Activated T-helper 9 cell treated with anti-CD3 and anti-CD28 coated beads, Interleukin-2, amount 50 U/mL, for 16 hours (primary cell): ENCODE results near the gene DBH.
A peak's percentile ranks its signal among the peaks of the same experiment; 100 is the strongest.

Experiments used
- DNase-seq: peaks from one replicate; pipeline ENCODE4 v3.0.0-alpha.2; 2020; ENCODE audit warnings: low read depth

DBH gene

DNA sequence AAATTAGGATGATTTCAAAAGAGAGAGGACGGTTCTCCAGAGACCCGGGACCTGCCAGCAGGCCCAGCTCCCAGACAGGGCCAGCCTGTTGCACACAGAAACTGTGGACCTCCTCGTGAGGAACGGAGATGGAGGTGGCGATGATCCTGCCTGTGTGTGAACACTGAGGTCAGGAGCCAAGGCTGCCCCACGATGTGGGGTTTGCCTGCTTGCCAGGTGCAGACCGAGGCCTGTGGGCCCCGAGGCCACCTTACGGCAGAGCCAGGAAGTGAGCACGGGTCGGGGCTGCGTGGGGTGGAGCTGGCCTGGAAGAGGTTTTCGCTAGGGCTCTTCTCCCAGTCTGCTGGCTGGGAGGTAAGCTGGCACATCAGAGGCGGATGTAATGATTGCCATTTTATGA lies 31.3 kb upstream of the DBH start:
- no peak for DNase-seq

DNA sequence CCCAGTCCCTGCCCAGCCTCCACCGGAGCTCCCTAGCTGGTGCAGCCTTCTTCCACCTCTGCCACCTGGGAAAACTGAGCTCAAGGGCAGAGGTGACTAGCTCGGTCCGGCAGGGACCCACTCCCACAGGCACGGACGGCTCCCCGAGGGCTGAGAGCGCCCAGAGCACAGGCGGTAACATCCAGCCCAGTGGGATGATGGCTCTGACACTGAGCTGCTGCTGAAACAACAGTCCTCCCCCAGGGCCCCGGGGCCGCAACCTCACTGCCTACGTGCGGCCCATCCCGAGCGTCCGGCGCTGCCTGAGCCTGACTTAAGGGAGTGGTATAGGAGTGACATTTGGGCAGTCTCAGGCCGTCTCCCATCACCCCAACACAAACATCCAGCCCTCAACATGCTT lies 30.7 kb upstream of the DBH start:
- DNase-seq, result no peak

DNA sequence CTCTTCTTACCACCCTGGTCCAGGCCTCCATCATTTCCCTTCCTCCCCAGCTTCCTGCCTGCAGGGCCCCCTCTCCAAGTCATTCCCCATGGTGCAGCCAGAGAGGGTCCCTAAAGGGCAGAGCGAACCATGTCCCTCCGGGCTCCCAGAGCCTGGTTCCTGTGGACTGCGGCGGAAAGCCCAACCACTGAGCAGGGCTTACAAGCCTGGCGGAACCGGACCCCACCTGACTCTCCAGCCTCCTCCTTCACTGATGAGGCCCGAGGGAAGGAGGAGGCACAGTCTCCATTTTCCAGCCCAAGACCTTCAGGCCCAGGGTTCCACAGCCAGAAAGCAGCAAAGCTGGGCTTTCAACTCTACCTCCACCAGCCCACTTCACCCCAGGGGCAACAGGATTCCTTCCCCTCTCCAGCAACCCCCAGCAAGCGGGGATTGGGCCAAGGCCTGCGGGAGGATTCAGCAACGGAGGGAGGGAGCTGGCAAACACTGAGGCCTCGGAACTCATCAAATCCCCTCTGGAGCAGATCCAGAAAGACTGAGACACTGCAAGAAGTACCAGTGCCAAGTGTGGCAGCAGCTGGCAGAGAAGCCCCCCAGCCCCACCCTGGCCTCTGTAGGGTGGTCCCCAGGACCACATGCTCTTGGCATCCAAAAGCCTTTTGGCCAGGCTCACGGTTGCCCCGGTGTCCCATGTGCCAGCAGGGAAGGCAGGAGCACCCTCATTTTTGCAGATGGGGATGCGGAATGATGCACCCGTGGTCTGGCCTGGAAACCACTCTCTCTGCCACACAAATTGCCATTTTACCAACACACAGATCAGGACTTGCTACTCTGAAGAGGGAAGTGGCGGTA lies 30.1 kb upstream of the DBH start:
- DNase-seq, result no peak

DNA sequence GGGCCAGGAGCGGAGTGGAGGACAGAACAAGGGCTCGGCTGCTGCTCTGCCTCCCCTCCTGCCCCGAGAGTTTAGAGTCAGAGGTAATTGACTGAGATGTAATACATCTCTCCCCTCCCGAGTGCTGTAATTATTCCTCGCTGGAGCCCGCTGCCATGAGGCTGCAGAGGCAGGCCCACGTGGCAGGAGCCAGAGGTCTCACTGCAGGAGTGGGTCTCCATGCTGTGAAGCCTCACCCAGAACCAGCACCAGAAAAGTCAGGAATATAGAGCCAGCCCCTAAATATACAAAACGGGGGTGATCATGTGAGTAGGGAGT lies 29.5 kb upstream of the DBH start:
- DNase-seq, result no peak

DNA sequence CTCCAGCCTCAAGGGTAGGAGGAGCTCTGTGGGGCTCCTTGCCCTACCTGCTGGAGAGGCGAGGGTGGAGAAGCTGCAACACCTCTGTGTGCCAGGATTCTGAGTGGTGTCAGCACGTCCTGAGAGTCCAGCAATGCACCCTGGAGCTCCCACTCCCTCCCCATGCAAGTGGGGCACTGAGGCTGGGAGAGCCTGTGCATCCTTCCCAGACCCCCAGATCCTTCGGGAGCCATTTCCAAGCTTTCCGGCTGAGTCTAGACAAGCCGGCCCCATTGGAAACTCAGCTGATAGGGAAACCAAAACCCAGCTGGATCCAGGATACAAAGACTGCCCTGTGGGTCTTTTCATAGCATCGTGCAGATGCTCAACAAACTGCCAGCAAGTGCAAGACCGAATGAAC lies 28.8 kb upstream of the DBH start:
- no peak for DNase-seq

DNA sequence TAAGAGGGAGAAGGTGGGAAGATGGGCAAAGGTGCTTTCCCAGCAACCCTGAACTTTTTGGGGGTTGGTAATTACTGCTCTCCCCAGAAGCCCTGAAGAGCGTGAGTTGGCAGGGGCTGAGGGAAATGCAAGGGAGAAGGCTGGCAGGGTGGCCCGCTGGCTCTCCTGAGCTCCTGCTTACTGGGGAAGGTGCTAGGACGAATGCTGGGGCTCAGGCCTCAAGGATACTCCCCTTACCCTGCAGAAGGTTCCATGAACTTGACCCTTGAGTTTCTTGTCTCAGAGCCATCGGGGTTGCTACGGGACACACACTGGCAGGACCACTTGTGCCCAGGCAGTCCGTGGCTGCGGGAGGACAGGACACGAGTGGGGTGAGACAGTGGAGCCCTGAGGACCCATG lies 28.2 kb upstream of the DBH start:
- no peak for DNase-seq

DNA sequence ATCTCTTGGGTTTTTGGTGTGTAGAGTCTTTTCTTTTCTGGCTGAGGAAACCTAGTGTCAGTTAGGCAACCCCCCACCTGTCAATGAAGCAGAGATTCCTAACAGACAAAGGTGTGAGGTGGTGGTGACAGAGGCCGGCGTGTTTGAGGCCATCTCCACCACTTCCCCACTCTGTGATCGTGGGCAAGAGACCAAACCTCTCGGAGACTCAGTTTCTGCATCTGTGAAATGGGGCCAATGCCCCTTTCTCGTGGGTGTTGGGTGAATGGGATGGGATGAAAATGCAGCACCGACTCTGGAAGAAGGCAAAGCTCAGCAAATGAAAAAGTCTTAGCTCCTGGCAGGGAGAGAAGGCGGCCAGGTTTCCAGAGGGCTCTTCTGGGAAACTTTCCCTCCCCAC lies 27.8 kb upstream of the DBH start:
- no peak for DNase-seq

DNA sequence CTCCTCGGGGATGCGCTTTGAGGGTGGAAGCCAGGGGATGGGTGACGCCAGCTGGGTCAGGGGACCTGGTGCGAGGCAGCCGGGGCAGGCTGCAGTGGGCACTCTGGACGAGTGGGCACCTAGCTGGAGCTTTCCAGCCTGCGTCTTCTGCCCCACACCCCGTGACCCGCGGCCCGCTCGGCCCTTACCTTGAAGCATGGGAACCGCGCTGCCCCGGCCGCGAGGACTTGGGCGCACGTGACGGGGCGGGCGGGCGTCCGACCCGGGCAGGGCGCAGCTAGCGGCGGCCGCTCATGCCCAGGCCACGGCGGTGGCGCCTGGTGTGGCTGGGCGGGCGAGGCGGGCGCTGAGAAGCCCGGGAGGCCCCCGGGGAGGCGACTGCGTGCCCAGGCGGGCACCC lies 27.3 kb upstream of the DBH start:
- DNase-seq, result no peak

DNA sequence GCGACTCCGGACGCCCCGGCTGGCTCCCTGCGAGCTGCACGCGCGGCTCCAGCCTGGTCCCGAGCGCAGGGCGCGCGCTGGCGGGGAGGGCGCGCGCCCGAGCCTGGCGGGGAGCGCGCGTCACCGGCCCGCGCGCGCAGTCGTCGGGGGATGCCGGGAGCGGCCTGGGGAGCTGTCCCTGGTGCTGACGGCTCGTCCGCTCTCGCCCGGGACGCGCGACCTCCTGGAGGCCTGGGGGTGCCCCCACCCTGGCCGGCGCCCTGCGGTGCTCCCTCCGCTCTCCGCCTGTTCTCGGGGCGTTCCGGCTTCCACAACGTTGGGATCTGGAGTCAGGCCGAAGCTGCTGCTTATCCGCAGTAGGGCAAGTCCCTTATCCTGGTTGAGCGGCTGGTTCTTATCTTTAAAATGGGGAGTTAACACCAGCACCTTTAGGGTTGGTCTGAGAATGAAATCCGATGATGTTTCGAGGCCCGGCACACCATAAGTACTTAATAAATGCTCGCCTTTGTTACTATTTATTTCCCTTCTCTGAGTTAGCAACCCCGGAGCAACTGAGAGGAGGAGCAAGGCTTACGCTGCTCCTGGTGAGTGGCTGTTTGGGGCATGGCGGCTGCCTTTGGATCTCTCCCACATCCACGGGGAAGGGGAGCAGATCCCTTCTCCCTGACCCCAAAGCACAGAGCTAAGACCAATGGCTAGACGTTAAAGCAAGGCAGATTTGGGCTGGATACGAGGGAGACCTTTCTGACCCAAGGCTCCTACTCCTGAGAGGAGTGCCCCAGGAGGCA lies 26.7 kb upstream of the DBH start, which contains the start of gene FAM163B:
Gene FAM163B, minus strand, starts transcription at position 79 of the 788 bp plus-strand sequence. CDS start 29,166 bp downstream, outside the sequence.
- DNase-seq, result no peak

DNA sequence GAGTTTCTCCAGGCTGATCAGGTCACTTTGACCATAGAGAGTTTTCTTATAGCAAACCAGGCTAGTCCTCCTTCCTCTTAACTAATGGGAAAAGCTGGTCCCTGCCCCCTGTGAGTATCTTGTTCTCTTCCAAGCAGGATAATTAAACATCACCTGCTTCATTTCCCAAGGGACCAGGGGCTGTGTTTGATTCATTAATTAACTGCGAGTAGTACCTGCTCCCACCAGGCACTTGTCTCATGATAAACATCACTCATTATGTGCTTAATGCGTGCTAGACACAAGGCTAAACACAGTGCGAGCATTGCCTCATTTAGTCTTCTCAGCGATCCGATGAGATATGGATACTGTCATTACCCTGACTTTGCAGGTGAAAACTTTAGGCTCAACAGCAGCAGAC lies 25.3 kb upstream of the DBH start:
- DNase-seq, result no peak

DNA sequence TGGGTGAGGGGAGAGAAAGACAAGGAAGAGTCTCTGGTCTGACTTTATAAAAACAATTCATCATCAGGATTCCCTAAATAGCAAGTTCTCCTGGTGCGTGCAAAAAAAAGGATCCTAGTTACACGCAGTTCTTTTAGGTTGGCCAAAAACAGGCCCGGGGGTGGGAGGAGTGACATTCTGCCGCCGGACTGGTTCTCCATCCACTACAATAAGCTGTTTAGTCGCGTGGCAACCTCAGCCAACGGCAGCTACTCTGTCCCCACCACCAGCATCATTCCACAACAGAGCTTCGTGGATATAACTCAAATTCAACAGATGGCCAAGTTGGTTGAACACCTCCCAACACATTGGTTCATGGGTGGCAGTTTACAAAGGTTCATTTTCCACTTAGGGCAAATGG lies 24.1 kb upstream of the DBH start:
- DNase-seq, result no peak

DNA sequence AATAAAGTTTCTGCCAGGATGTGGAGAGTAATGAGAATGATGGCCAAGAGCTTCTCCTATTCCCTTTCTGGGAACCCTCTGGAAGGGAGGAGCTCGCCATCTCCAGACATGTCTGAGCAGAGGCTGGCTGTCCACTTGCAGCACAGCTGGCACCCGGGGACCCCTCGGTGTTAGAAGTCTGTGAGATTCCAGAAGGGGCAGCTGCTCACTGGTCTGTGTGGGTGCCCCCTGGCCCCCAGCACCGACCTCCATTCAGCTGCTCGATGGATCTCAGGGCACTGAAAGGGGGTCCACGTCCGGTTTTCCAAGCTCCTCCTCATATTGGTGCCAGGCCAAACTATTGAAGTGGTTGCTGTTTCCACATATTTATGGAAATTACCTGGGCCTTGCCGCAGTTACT lies 23.3 kb upstream of the DBH start:
- DNase-seq, result no peak

DNA sequence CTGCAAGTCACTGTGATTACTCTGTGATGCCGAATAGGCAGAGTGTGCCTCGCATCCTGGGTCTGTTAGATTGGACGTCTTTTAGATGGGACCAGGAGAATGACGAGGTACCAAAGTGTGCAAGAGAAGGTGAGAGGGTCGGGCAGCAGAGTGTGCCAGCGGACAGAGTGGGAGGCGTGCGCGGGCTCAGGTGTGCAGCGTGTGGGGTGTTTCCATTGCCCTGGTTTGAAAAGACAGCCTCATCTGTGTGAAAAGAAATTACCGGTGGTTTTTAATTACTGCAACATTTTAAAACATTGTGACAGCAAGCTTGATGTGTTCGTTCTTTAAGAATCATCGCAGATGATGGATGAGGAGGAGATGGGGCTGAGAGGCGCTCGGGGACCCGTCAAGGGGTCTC lies 22.7 kb upstream of the DBH start:
- no peak for DNase-seq

DNA sequence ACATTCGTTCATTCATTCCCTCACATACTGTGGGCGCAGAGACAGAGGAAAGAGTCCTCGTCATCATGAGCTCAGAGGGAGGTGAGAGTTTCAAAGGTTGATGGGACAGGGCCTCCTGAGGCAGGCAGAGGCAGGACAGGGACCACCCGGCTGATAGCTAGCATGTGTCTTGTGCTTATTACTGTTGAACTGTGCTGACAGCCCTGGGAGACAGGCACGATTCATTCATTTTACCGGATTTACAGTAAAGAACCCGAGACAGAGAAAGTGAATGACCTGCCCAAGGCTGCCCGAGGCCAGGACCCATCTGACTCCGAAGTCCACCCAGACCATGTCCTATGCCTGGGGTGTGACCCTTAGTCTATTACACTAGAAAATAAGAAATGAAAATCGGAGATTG lies 22.1 kb upstream of the DBH start:
- no peak for DNase-seq

DNA sequence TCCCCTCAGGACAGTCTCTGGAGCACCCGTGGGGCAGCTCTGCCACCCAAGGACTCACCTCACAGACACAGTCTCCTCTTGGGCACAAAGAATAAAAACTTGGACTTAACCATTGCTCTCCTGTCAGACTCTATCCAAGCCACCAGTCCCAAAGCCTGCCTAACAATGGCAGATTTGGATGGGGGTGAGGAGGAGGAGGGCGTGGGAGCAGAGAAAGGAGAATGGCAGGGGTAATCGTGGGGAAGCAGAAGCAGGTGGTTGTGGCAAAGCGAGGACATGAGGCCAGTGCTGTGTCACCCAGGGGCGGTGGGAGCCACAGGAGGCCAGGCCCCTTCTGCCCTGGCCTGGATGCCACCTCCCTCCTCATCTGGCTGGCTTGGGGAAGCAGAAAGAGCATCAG lies 21.5 kb upstream of the DBH start:
- no peak for DNase-seq

DNA sequence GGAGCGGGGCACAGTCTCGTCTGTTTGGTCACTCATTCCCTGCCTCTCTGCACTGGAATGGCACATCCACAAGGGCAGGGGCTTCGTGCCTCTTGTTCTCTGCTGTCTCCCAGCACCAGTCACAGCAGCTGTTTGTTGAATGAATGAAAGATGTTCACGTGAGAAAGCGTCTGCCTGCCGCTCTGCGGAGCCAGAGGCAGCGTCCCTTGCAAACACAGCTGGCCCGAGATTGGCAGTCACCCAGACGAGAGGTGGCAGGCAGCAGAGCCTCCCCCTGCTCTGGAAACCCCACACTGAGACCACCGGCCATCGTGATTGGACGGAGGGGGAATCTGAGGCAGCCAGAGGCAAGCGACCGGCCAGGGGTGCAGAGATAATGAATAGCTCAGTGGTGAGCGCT lies 21.0 kb upstream of the DBH start:
- no peak for DNase-seq

DNA sequence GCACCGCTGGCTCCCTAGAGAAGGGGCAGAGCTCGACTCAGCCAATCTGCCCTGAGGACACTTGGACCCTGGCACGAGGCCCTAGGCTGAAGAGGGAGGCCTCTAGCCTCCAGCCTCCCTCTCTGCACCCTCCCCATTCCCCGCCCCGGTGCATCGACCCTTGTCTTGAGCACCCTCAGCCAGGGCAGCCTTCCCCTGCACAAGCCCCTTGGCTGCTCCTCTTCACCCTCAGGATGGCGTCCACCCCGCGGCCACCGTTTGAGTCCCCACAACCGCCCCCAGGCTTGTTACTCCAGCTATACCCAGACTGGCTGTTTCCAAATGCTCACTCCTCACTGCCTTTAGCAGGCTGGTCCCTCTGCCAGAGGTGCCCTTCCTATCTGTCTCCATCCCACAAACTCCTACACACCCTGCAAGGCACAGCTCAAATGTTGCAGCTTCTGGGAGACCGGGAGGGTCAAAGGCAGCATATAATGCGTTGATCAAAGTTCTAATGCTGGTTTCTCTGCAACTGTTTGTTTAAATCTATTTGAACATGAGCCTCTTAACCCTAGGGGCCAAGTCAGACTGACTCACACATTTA lies 20.5 kb upstream of the DBH start:
- no peak for DNase-seq

DNA sequence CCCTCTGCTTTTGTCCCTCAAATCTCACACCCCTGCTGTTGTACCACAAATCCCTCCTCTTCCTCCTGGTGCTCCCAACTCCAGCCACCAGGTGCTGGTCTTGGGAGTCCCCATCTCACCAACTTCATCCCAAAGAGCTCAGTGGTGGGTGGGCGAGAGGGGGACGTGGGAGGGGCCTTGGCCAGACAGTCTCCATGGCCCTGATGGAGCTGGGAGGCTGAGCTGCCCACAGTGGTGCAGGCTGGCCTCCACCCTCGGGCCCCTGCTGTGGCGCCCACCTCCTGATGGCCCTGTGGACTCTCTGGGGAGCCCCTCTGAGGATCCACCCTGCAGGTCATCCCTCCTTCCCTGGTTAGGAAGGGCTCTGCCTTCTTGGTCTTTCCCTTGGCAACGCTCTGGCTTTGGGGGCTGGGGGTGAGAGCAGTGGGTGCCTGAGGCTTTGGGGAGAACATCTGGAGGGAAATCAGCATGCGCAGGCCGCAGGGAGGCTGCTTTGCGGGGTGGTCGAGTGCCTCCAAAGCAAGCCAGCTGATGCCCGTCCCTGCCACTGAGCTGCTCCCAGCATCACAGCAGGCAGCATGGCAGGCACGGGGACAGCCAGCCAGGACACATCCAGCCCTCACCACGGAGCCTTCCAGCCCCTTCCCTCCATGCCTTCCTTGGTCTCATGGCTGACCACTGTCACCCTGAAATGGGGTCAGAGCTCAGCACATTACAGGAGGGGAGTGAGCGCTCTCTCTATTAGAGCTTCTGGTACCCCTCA lies 19.3 kb upstream of the DBH start:
- no peak for DNase-seq

DNA sequence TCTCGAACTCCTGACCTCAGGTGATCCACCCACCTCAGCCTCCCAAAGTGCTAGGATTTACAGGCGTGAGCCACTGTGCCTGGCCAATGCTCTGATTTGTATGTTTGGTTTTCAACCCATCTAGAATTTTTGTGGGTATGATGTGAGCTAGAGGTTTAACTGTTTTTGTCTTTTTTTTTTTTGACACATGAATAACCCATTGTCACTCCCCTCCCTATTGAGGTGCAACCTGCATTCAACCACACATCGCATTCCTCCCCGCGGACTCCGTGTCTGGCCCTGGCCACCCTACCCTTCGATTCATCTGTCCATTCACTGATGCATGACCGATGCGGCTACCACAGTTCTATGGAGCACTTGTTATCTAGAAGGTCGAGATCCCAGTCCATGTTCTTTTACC lies 17.4 kb upstream of the DBH start:
- DNase-seq, result no peak

DNA sequence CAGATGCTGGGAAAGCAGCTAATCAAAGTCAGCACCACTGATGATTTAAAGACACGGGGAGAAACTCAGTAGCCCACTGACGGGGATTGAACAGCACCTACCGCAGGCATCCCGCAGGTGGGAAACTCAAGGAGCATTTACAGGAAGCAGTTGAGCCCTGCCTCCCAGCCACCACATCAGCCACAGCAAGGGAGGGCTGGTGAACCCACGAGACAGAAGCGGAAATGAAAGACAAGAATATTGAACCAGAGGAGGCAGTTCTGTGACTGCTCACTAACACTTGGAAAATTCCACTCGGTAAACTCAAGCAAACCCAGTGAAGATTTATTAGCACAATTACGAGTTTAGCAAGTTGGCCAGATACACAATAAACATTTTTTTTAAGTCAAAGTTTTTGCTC lies 16.4 kb upstream of the DBH start:
- DNase-seq, result peak; percentile 11

DNA sequence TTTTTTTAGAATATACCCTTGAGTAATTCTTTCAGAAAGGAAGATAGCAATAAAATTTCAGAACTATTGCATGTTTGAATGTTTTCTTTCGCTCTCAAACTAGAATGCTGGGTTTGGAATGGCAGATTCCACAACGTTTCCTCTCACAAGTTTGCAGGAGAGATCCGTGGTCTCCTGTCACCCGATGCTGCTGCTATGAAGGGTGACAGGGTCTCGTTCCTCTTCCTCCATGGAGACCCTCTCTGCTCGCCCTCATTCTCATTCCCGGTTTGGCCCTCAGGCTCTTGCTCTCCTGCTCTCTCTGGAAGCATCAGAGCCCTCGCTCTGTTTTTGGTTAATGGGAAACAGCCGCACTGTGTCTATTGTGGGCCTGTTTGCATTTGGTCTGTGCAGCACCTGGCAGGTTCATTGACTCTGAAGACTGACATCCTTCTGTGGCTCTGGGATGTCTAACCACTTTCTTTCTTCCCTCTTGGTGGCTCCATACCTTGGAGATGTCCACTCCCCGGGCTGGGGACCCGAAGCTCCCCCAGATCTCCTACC lies 14.4 kb upstream of the DBH start:
- DNase-seq, result no peak

DNA sequence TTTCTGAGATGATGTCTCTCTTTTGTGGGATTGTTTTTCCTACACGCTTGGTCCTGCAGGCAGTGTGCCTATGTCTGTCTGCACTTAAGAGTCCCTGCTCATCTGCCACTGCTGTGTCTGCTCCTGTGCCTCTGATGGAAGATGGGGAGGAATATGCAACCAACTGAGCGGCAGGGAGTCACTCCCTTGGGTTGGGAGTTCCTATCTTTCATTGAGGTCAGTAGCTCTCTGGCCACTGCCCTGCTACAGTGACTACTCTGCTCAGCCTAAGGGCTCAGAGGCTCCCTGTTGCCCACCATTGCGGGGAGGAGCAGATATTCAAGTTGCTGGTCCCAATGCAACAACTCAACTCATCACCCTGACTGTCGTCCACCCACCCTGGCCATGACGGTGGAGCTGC lies 13.6 kb upstream of the DBH start:
- DNase-seq, result no peak
